ENCODE results near the gene MRPL20.
A peak's percentile ranks its signal among the peaks of the same experiment; 100 is the strongest.
"Not testable (repeated sequence)": the region's sequence is repeated elsewhere in the genome, so short reads cannot be mapped to it uniquely, and the experiment has no call there.

The MRPL20 gene

DNA sequence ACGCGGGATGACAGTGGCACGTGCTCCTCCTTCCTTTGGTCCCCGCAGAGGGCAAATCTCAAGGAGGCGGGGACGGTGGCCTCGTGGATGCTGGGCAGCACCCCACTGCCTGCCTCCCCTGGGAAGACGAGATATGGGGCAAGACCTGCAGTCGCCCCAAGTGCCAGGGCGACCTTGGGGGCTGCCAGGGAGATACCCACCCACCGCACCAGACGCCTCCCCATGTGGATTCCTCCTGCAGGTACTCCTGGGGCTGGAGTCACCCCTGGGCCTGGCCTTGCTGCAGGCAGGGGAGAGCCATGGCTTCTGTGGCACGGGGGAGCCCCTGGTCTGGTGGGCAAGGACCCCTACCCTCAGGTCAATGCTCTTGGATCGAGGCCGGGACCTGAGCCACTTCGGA, 26.2 kb downstream of the MRPL20 start:
- DNase-seq, result no peak

DNA sequence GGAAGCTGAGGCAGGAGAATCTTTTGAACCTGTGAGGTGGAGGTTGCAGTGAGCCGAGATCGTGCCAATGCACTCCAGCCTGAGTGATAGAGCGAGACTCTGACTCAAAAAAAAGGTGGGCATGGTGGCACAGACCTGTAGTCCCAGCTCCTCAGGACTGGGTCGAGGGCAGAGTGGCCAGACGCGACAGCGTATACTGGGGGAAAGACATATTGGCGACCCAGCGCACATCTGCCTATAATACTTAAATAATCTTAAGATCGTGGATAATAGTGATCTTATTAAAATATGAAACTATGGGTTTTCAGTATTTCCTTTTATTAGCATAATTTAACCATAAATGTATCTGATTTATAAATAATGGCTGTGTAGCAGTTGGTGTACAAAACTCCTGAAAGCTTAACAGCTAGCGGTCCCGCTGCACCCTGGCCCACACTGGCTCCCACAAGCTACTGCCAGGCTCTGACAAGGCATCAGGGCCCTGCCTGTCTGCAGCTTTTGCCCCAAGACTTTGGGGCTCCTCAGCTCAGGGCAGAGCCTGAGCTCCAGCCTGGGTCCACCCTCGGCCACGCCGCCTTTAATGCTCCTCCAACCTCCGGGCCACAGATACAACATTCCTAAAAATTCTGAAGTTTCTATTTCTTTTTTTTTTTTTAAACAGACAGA, 29.4 kb downstream of the MRPL20 start:
- DNase-seq, result no peak

DNA sequence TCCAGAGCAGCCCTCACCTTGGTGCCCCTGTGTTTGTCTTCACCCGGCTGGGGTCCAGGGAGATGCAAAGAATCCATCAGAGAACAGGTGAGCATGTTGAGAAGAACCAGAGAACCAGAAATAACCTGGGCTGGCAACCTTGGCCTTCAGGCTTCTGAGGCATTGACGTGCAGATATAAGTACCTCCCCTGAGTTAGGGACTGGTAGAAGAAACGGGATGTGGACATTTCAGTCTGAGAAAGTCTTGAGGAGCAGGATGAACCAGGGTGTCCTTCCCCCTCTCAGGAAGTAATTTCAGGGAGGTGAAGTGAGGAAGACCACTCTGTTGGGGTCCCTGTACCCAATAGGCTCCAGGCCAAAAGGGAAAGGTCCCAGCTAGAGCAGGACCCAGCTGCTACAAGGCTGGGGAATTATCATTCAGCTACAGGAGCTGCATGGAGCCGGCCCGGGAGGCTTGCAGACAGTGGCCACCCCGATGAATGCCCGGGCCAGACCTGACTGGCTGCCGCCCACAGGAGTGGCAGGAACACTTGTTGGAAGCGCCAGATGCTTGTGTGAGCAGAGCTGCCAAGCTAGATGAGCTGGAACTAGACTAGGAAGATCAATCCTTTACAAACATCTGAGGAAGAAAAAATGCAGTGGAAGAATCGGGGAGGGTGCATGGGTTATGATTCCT, 30.4 kb downstream of the MRPL20 start:
- no peak for DNase-seq

GRCh38 chr1:1374929-1375662, 32.0 kb downstream of the MRPL20 start, which contains the start of gene AURKAIP1:
TSS of gene AURKAIP1 (minus strand) at chr1:1375207. CDS start at chr1:1374756, 451 bp downstream.
- DNase-seq, result peak; percentile 95

GRCh38 chr1:1374589-1374928, 32.5 kb downstream of the MRPL20 start:
- DNase-seq, result no peak

- no peak for DNase-seq
These were observed 33.1 kb downstream of the MRPL20 start for GRCh38 chr1:1373815-1374588.

DNA sequence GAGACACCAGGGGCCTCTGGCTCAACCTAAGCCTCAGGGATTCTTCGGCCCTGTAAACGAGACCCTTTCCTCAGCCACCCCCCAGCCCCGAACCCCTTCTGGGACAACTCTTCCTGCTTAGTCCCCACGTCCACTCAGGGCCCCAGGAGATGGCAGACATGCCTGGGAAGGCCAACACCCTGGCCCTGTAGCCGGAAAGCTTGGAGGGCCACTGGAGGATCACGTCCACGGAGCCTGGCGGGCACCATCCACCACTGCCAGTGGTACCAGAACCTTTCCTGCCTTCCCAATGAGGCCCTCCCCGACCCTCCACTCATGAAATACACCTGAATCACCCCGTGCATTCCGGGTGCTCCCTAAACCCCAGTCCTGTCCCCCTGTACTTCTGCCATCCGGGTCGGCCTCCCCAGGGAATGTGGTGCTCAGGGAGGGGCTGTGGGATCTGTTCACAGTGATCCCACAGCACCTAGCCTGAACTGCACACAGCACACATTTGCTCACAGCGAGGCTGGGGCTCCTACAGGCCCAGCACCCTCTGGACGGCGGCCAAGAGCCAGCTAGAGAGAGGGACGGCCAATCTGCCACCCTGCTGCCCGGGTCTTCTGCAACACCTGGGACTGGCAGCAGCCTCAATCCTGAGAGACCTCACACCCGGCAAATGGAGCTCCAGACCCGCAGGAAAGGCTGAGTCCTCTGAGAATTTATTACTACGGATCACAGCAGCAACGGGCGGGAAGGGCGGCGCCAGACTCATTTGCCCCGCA, 33.9 kb downstream of the MRPL20 start:
- DNase-seq, result no peak

- no peak for DNase-seq
These were observed 35.1 kb downstream of the MRPL20 start for GRCh38 chr1:1371746-1372711.

DNA sequence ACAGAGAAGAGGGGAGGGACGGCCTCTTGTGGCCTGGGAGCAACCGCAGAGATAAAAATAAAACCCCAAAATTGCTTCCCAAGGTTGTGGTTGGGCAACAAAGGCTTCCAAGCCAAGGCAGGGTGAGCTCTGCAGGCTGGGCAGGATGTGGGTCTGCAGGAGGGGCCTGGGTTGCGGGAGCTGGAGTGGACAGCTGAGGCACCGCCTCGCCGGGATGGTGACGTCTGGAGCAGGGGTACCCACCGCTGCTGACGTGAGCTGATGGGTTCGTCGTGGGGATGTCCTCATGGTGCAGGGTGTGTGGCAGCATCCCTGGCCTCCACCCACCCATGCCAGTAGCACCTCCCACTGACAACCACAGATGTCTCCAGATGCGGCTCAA, 35.7 kb downstream of the MRPL20 start:
- DNase-seq, result no peak

- no peak for DNase-seq
These were observed 36.3 kb downstream of the MRPL20 start for GRCh38 chr1:1370771-1371300.

DNA sequence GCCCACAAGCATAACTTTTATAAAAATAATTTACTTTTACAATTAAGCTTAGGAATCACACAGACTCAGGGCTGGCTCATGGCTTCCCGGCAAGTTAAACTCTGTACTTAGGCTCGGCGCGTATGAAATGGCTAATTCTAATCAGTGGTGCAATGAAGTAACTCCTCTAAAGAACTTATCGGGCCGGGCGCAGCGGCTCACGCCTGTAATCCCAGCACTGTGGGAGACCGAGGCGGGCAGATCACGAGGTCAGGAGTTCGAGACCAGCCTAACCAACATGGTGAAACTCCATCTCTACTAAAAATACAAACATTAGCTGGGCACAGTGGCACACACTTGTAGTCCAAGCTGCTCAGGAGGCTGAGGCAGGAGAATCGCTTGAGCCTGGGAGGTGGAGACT, 37.0 kb downstream of the MRPL20 start:
- not testable (repeated sequence) for DNase-seq

DNA sequence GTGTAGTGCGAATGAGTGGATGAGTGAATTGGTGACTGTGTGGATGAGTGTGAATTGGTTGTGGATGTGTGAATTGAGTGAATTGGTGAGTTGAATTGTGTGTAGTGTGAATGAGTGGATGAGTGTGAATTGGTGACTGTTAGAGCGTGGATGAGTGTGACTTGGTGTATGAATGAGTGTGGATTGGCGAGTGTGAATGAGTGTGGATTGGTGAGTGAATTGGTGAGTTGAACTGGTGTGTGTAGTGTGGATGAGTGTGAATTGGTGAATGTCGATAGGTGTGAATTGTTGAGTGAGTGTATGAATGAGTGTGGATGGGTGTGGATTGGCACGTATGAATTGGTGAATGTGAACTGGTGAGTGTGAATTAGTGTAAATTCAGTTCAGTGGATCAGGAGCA, 39.8 kb downstream of the MRPL20 start:
- DNase-seq, result no peak

DNA sequence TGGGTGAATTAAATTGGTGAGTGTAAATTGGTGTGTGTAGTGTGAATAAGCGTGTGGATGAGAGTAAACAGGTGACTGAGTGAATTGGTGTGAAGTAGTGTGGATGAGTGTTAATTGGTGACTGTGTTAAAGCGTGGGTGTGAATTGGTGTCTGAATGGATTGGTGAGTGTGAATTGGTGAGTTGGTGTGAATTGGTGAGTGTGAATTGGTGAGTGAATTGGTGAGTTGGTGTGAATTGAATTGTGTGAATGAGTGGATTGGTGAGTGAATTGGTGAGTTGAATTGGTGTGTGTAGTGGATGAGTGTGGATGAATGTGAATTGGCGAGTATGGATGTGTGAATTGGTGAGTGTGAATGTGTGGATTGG, 40.4 kb downstream of the MRPL20 start:
- DNase-seq, result no peak

GRCh38 chr1:1365875-1366698, 41.0 kb downstream of the MRPL20 start:
- no peak for DNase-seq

GRCh38 chr1:1364266-1364665, 42.8 kb downstream of the MRPL20 start:
- no peak for DNase-seq

DNA sequence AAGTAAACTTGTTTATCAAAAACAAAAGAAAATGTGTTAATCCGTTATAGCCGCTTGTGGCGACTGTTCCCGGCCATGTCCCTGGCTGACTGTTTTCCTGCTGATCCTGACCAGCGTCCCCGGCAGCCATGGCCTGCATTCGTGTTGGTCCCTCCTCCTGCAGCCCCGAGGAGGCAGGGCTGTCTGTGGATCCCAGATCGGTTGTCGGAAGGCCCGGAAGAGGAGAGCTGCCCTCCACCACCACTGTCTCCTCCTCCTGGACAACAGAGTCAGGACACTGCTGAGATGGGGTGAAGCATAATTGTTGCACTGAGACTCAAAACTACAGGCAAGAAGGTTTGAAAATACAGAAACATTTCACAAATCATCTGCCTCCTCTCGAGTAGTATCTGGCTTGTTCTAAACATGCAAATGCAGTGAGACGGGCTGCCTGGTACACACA, 45.1 kb downstream of the MRPL20 start:
- DNase-seq, result no peak

DNA sequence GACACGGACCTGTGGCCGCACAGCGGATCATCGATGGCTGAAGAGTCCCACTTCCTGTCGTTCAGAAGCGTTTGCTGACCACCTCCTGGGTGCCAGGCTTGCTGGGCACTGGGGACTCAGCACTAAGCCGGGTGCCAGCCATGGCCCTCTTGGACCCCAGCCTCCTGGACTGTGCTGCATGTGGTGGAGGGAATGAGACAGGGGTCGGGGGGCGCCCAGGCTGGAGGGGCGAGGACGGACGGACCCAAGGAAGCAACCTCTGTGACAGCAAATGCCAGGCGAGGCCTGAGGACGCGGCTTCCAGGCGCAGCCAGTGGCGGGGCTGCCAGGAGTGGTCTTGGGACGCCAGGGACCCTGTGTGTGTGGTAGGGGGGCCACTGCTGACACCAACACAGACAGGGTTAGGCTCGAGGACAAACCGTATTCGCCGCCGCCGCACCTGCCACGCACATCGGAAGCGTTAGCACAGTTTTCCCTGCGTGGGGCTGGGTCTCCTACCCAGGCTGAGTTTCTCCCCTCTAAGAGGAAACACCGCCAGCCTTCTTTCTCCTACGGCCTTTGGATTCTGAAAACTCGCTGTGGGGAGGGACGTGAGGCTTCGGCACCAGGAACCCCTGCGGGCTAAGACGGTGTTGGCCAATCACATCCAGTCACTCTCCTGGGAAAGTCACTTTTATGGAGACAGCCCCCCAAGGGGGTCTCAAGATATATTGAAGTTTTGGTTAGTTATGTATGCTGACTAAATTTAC, 45.7 kb downstream of the MRPL20 start:
- no peak for DNase-seq

GRCh38 chr1:1360506-1361169, 46.5 kb downstream of the MRPL20 start:
- no peak for DNase-seq

Data from NCI-H774 (cell line).